Natural killer cell (primary cell): ENCODE data around the gene EPHB1. TPM values are rescaled to one million over a fixed set of nuclear protein-coding genes. Genes with fewer than 3 reads are reported as not detected.

ENCODE experiments used
- ATAC-seq, 3 donors: fragments of 150-1000 bp in 2 of 3; fragments of 200-7000 bp in 1 of 3; cut with Tn5 transposase; 1 replicate in 1 of 3; 2 replicates in 2 of 3; pipeline ENCODE4 v1.10.0; 2021; ENCODE audit warnings: mild to moderate bottlenecking in 2 of 3, moderate library complexity in 2 of 3
- DNase-seq, 2 donors: peaks; one replicate each; pipeline versions ENCODE4 v3.0.0 to v3.0.0-alpha.2; 2013 to 2021; ENCODE audit warnings: mixed read lengths in 1 of 2
- H3K27ac ChIP-seq: one replicate; pipeline ENCODE4 v1.5.1; 2013; ENCODE audit warnings: mild to moderate bottlenecking, low read length
- H3K27me3 ChIP-seq: one replicate; pipeline ENCODE4 v1.6.1; 2013; ENCODE audit warnings: low read length; ENCODE audit not compliant: control insufficient read depth, insufficient read depth
- H3K36me3 ChIP-seq: one replicate; pipeline ENCODE4 v1.6.1; 2013; ENCODE audit warnings: low read length; ENCODE audit not compliant: control insufficient read depth, insufficient read depth
- H3K4me1 ChIP-seq: one replicate; pipeline ENCODE4 v1.6.1; 2013; ENCODE audit warnings: low read length; ENCODE audit not compliant: control insufficient read depth, insufficient read depth
- H3K4me3 ChIP-seq: one replicate; pipeline ENCODE4 v1.5.1; 2013; ENCODE audit warnings: low read length
- H3K9me3 ChIP-seq: one replicate; pipeline ENCODE4 v1.6.1; 2013; ENCODE audit warnings: low read length; ENCODE audit not compliant: control insufficient read depth, insufficient read depth
- H3K27ac Mint-ChIP-seq, 2 donors: one replicate each; pipeline ENCODE4 v1.8.0; 2022; ENCODE audit warnings: mild to moderate bottlenecking in 2 of 2, mixed read lengths in 2 of 2, moderate library complexity in 1 of 2
- H3K27me3 Mint-ChIP-seq, 2 donors: one replicate each; pipeline ENCODE4 v1.8.0; 2022; ENCODE audit warnings: low read depth in 2 of 2, mixed read lengths in 2 of 2
- H3K36me3 Mint-ChIP-seq: one replicate; pipeline ENCODE4 v1.8.0; 2022; ENCODE audit warnings: mixed read lengths
- H3K4me1 Mint-ChIP-seq, 2 donors: one replicate each; pipeline ENCODE4 v1.8.0; 2022; ENCODE audit warnings: mixed read lengths in 2 of 2
- H3K4me3 Mint-ChIP-seq: one replicate; pipeline ENCODE4 v1.8.0; 2022; ENCODE audit warnings: mild to moderate bottlenecking, moderate library complexity, mixed read lengths
- H3K9me3 Mint-ChIP-seq, 2 donors: one replicate each; pipeline ENCODE4 v1.8.0; 2022; ENCODE audit warnings: mixed read lengths in 2 of 2
- CTCF ChIP-seq: fragments of 200-600 bp; IDR thresholded peaks from one replicate; pipeline ENCODE4 v1.8.0; 2022; ENCODE audit warnings: antibody characterized with exemption
- WGBS: methylation state at CpG from one replicate; pipeline ENCODE4 v1.1.7; 2013; ENCODE audit warnings: missing lambda C conversion rate; ENCODE audit not compliant: insufficient coverage; 5-methylcytosine and 5-hydroxymethylcytosine counted together
- intact Hi-C: fragments of 100-400 bp; cut with micrococcal nuclease; formaldehyde crosslinking; loops from one replicate; pipeline ENCODE4 v1.14.2; 2022
- total RNA-seq, 4 donors: library from RNA; stranded (reverse); fragments of 120-200 nt in 1 of 4; gene quantifications; one replicate each; pipeline versions ENCODE4 v1.2.3 to v1.2.4, GENCODE V29; 2013 to 2022

The EPHB1 gene
- total RNA-seq, 3 donors from 2014 or later (not counting 1 experiment from before 2014, with no cell fraction given) = 0.60 TPM; not detected in 2

DNA sequence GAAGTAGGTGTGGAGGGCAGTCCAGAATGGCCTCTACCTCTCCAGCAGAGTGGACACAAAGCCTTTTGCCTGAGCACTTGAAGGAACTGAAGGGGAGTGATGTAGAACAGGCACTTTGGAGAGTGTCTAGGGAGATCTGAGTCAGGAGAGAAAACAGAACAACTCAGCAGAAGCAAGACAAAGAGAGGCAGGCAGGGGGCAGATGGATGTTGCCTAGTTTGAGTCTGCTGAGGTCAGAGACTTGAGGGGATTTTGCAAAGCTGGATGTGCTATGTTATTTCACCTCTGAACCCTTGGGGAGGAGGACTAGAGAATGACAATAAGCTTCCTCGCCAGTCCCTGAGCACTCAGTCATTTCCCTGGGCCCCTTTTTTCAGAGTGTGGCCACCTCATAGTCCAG, 366.4 kb downstream of the EPHB1 start:
- no peak for TF ChIP-seq CTCF

GRCh38 chr3:135163701-135164100, 368.6 kb downstream of the EPHB1 start:
- H3K9me3 ChIP-seq = no peaks in the 10 kb centered on the region
- H3K4me3 ChIP-seq = no peak overlapping the region
- intact Hi-C loops = no loop called here
- no peak for ATAC-seq
- H3K9me3 Mint-ChIP-seq = peaks cover 2 to 7% of the 10 kb centered on the region in 2 donors
- no peaks in the 10 kb centered on the region for H3K36me3 Mint-ChIP-seq
- no peak for DNase-seq
- H3K4me1 Mint-ChIP-seq = no peaks in the 10 kb centered on the region
- no peak overlapping the region for H3K27ac Mint-ChIP-seq
- 95% methylated on average over 4 of the region's 5 CpGs for whole genome bisulfite sequencing
- no peak overlapping the region for H3K4me3 Mint-ChIP-seq
- H3K27ac ChIP-seq = no peak overlapping the region
- H3K4me1 ChIP-seq = no peaks in the 10 kb centered on the region
- H3K27me3 Mint-ChIP-seq = no peaks in the 10 kb centered on the region
- no peaks in the 10 kb centered on the region for H3K36me3 ChIP-seq
- TF ChIP-seq CTCF = no peak
- H3K27me3 ChIP-seq = no peaks in the 10 kb centered on the region

More for the DNA sequence above, 366.4 kb downstream of the EPHB1 start:
- Mint-ChIP-seq H3K9me3 (peaks cover 2 to 7% of the 10 kb centered on the region in 2 donors), H3K4me1 (no peaks in the 10 kb centered on the region), H3K27ac (no peak overlapping the region), H3K36me3 (no peaks in the 10 kb centered on the region), H3K4me3 (no peak overlapping the region), H3K27me3 (no peaks in the 10 kb centered on the region)
- Histone ChIP-seq H3K9me3 (no peaks in the 10 kb centered on the region), H3K27ac (no peak overlapping the region), H3K27me3 (no peaks in the 10 kb centered on the region), H3K4me3 (no peak overlapping the region), H3K36me3 (no peaks in the 10 kb centered on the region), H3K4me1 (no peaks in the 10 kb centered on the region)
- WGBS = 86% methylated on average over 1 of the region's 1 CpG
- DNase-seq (no peak), ATAC-seq (no peak)
- intact Hi-C loops = no loop called here

- Histone ChIP-seq H3K36me3 (no peaks in the 10 kb centered on the region), H3K4me3 (no peak overlapping the region), H3K4me1 (no peaks in the 10 kb centered on the region), H3K27ac (no peak overlapping the region), H3K27me3 (no peaks in the 10 kb centered on the region), H3K9me3 (no peaks in the 10 kb centered on the region)
- Mint-ChIP-seq H3K27ac (no peak overlapping the region), H3K36me3 (no peaks in the 10 kb centered on the region), H3K9me3 (peaks cover 2 to 4% of the 10 kb centered on the region in 2 donors), H3K27me3 (peaks cover 0 to 2% of the 10 kb centered on the region in 2 donors), H3K4me1 (no peaks in the 10 kb centered on the region), H3K4me3 (no peak overlapping the region)
- WGBS = 94% methylated on average over 5 of the region's 5 CpGs
- intact Hi-C loops = no loop called here
- no peak for DNase-seq
- no peak for TF ChIP-seq CTCF
- no peak for ATAC-seq
Observed at GRCh38 chr3:135165260-135165659, 370.2 kb downstream of the EPHB1 start.

DNA sequence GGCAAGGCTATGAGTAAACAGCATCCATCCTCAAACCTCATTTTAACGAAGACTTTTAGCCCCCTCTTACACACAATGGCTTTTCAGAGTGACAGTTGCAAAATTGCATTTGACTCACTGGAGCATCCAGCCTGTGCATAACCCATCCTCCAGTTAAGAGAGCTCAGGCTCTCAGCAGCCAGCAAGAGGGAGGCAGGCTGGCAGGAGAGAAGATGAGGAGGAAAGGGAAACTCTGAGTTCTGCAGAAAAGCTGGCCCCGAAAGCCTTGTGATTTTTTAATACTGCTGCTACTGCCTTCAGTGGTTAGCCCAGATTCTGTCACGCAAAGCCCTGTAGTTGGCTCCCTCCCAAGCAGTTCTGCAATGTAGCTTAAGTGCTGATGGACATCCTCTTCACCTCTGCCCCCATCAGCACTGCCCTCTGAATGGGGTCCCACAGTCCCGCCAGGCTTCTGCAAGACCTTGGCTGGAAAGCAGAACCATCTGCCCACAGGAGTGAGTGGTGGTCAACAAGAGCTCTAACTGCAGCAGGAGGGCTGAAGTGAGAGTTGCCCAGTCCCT, 371.3 kb downstream of the EPHB1 start:
- no peaks in the 10 kb centered on the region for H3K36me3 ChIP-seq
- peaks cover 0 to 2% of the 10 kb centered on the region in 2 donors for H3K27me3 Mint-ChIP-seq
- no peaks in the 10 kb centered on the region for H3K4me1 Mint-ChIP-seq
- DNase-seq (no peak), ATAC-seq (no peak)
- no peak overlapping the region for H3K27ac Mint-ChIP-seq
- no peaks in the 10 kb centered on the region for H3K27me3 ChIP-seq
- H3K36me3 Mint-ChIP-seq = no peaks in the 10 kb centered on the region
- H3K4me1 ChIP-seq = no peaks in the 10 kb centered on the region
- intact Hi-C loops = no loop called here
- H3K9me3 ChIP-seq = no peaks in the 10 kb centered on the region
- WGBS = 88% methylated on average over 4 of the region's 4 CpGs
- no peak overlapping the region for H3K4me3 Mint-ChIP-seq
- no peak overlapping the region for H3K27ac ChIP-seq
- no peak for TF ChIP-seq CTCF
- no peak overlapping the region for H3K4me3 ChIP-seq
- H3K9me3 Mint-ChIP-seq = peaks cover 0 to under 1% of the 10 kb centered on the region in 2 donors
